ENCODE results near the gene PTGR2. TPM values are rescaled to one million over a fixed set of nuclear protein-coding genes. Genes with fewer than 3 reads are reported as not detected.

PTGR2 gene
- total RNA-seq, 1 experiment from 2014 or later = 14.2 TPM

DNA sequence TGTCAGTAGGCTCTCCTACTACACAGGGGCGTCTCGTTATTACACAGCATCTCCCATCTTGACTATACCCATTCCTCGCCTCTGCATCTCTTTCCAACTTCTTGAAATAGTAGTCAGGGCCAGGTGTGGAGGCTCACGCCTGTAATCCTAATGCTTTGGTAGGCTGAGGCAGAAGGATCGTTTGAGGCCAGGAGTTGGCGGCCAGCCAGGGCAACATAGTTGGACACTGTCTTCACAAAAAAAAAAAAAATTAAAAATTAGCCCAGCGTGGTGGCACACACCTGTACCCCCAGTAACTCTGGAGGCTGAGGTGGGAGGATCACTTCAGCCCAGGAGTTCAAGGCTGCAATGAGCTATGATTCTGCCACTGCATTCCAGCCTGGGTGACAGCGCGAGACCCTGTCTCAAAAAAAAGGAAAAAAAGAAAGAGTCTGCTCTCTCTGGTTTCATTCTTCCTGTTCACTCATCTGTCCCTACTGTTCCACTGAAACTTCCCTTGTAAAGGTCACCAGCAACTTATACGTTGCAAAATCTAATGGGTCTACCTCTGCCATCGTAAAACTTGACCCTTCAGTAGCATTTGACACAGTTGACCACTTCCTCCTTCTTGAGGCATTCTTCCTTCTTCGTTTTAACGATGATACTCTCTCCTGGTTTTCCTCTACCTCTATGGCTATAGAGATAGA, 41.0 kb upstream of the PTGR2 start:
- intact Hi-C loops (cut with micrococcal nuclease; ENCODE audit: unreplicated experiment) = no loop called here
- H3K36me3 ChIP-seq (ENCODE audit: control insufficient read depth, insufficient read depth, low read length) = no peaks in the 10 kb centered on the region
- POLR2A ChIA-PET = no interaction called here
- H3K4me3 ChIP-seq (ENCODE audit: low read depth, low read length) = no peak overlapping the region
- peaks cover 12% of the 10 kb centered on the region for H3K4me1 ChIP-seq
- H3K4me1 Mint-ChIP-seq (ENCODE audit: low read depth, unreplicated experiment) = peaks cover 5% of the 10 kb centered on the region
- TF ChIP-seq, protein P1, sequence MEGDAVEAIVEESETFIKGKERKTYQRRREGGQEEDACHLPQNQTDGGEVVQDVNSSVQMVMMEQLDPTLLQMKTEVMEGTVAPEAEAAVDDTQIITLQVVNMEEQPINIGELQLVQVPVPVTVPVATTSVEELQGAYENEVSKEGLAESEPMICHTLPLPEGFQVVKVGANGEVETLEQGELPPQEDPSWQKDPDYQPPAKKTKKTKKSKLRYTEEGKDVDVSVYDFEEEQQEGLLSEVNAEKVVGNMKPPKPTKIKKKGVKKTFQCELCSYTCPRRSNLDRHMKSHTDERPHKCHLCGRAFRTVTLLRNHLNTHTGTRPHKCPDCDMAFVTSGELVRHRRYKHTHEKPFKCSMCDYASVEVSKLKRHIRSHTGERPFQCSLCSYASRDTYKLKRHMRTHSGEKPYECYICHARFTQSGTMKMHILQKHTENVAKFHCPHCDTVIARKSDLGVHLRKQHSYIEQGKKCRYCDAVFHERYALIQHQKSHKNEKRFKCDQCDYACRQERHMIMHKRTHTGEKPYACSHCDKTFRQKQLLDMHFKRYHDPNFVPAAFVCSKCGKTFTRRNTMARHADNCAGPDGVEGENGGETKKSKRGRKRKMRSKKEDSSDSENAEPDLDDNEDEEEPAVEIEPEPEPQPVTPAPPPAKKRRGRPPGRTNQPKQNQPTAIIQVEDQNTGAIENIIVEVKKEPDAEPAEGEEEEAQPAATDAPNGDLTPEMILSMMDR (IDR thresholded peaks at IDR 0.05; ENCODE audit: insufficient read depth in 1 of 2, low read depth in 1 of 2, low read length in 1 of 2, severe bottlenecking in 1 of 2, unreplicated experiment in 1 of 2) = no peak
- no peaks in the 10 kb centered on the region for H3K27me3 ChIP-seq (replicated peaks; ENCODE audit: control insufficient read depth, insufficient read depth, low read length)
- no peaks in the 10 kb centered on the region for H3K36me3 Mint-ChIP-seq (ENCODE audit: insufficient read depth, unreplicated experiment)
- CTCF ChIA-PET = interaction anchor here (0.6 to 1.1 kb wide), 2 partner anchors 74 to 82 kb away, joined by 3 to 5 read pairs; no protein-coding TSS in a partner anchor
- DNase-seq = no peak
- H3K4me3 Mint-ChIP-seq (ENCODE audit: unreplicated experiment) = no peak overlapping the region
- no peaks in the 10 kb centered on the region for H3K9me3 ChIP-seq
- H3K27ac Mint-ChIP-seq (ENCODE audit: unreplicated experiment) = no peak overlapping the region
- no TSS peak for BruUV-seq (replicated peaks)
- H3K27me3 Mint-ChIP-seq (ENCODE audit: insufficient read depth, unreplicated experiment) = no peaks in the 10 kb centered on the region
- H3K9me3 Mint-ChIP-seq (ENCODE audit: unreplicated experiment) = no peaks in the 10 kb centered on the region

DNA sequence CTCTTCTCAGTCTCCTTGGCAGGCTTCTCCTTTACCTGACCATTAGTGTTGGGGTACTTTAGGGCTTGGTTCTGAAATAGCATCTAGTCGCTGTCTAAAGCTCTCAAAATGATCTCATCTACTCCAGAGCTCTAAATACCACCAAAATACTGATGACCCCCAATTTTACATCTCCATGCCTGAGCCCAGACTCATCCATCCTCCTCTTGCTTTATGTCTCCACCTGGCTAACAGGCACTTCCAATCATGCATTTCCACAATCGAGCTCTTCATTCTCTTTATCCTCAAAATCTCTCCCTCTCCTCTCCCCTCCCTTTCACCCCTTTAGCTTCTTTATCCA, 40.5 kb upstream of the PTGR2 start:
- TF ChIP-seq, protein P1 (IDR thresholded peaks at IDR 0.05; ENCODE audit: insufficient read depth in 1 of 2, low read depth in 1 of 2, low read length in 1 of 2, severe bottlenecking in 1 of 2, unreplicated experiment in 1 of 2) = no peak
- Mint-ChIP-seq H3K4me3 (ENCODE audit: unreplicated experiment) (no peak overlapping the region), H3K36me3 (ENCODE audit: insufficient read depth, unreplicated experiment) (no peaks in the 10 kb centered on the region), H3K4me1 (ENCODE audit: low read depth, unreplicated experiment) (peaks cover 5% of the 10 kb centered on the region), H3K9me3 (ENCODE audit: unreplicated experiment) (no peaks in the 10 kb centered on the region), H3K27ac (ENCODE audit: unreplicated experiment) (no peak overlapping the region), H3K27me3 (ENCODE audit: insufficient read depth, unreplicated experiment) (no peaks in the 10 kb centered on the region)
- BruUV-seq (replicated peaks) = no TSS peak
- Histone ChIP-seq H3K27me3 (replicated peaks; ENCODE audit: control insufficient read depth, insufficient read depth, low read length) (no peaks in the 10 kb centered on the region), H3K36me3 (ENCODE audit: control insufficient read depth, insufficient read depth, low read length) (no peaks in the 10 kb centered on the region), H3K4me3 (ENCODE audit: low read depth, low read length) (no peak overlapping the region), H3K4me1 (peaks cover 12% of the 10 kb centered on the region), H3K9me3 (no peaks in the 10 kb centered on the region)
- no peak for DNase-seq
- intact Hi-C loops (cut with micrococcal nuclease; ENCODE audit: unreplicated experiment) = no loop called here
- ChIA-PET CTCF (interaction anchor here (0.6 to 1.1 kb wide), 2 partner anchors 75 to 82 kb away, joined by 3 to 5 read pairs; no protein-coding TSS in a partner anchor), POLR2A (no interaction called here)

DNA sequence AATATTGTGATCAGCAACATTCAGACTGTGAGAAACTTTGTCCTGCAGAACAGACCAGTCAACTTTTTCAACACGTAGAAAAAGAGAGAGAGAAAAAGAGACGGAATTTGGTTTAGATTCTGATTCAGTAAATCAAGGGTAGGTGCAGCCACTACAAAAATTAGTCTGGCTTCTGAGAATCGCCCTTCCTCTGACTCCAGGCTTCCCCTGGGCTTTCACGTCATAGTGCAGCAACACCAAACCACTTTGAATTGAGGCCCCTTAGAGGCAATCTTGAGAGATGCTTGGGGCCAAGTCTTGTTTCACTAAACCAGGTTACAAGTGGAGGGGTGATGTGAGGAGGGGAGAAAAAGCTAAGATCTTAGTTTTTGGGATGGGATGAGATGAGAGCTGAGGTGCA, 37.5 kb upstream of the PTGR2 start:
- H3K9me3 ChIP-seq = no peaks in the 10 kb centered on the region
- no peaks in the 10 kb centered on the region for H3K27me3 Mint-ChIP-seq (ENCODE audit: insufficient read depth, unreplicated experiment)
- TF ChIP-seq, protein P1 (IDR thresholded peaks at IDR 0.05; ENCODE audit: insufficient read depth in 1 of 2, low read depth in 1 of 2, low read length in 1 of 2, severe bottlenecking in 1 of 2, unreplicated experiment in 1 of 2) = no peak
- H3K4me1 ChIP-seq = no peaks in the 10 kb centered on the region
- no peaks in the 10 kb centered on the region for H3K36me3 ChIP-seq (ENCODE audit: control insufficient read depth, insufficient read depth, low read length)
- H3K36me3 Mint-ChIP-seq (ENCODE audit: insufficient read depth, unreplicated experiment) = no peaks in the 10 kb centered on the region
- intact Hi-C loops (cut with micrococcal nuclease; ENCODE audit: unreplicated experiment) = no loop called here
- no TSS peak for BruUV-seq (replicated peaks)
- no peak overlapping the region for H3K4me3 Mint-ChIP-seq (ENCODE audit: unreplicated experiment)
- no peak overlapping the region for H3K4me3 ChIP-seq (ENCODE audit: low read depth, low read length)
- POLR2A ChIA-PET = no interaction called here
- H3K4me1 Mint-ChIP-seq (ENCODE audit: low read depth, unreplicated experiment) = no peaks in the 10 kb centered on the region
- CTCF ChIA-PET = interaction anchor here (0.6 to 1.0 kb wide), 2 partner anchors 85 to 86 kb away, joined by 3 to 7 read pairs; no protein-coding TSS in a partner anchor
- DNase-seq = no peak
- no peaks in the 10 kb centered on the region for H3K27me3 ChIP-seq (replicated peaks; ENCODE audit: control insufficient read depth, insufficient read depth, low read length)
- H3K9me3 Mint-ChIP-seq (ENCODE audit: unreplicated experiment) = no peaks in the 10 kb centered on the region
- no peak overlapping the region for H3K27ac Mint-ChIP-seq (ENCODE audit: unreplicated experiment)

Data from Caco-2 (cell line).